GM18867 (cell line): ENCODE data around the gene TSPAN16.

Source experiments
- ATAC-seq: cut with Tn5 transposase; IDR thresholded peaks from one replicate; pipeline ENCODE4 v1.9.1; 2021; ENCODE audit warnings: mild to moderate bottlenecking, moderate library complexity; ENCODE audit not compliant: unreplicated experiment

The TSPAN16 gene, protein sequence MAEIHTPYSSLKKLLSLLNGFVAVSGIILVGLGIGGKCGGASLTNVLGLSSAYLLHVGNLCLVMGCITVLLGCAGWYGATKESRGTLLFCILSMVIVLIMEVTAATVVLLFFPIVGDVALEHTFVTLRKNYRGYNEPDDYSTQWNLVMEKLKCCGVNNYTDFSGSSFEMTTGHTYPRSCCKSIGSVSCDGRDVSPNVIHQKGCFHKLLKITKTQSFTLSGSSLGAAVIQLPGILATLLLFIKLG

DNA sequence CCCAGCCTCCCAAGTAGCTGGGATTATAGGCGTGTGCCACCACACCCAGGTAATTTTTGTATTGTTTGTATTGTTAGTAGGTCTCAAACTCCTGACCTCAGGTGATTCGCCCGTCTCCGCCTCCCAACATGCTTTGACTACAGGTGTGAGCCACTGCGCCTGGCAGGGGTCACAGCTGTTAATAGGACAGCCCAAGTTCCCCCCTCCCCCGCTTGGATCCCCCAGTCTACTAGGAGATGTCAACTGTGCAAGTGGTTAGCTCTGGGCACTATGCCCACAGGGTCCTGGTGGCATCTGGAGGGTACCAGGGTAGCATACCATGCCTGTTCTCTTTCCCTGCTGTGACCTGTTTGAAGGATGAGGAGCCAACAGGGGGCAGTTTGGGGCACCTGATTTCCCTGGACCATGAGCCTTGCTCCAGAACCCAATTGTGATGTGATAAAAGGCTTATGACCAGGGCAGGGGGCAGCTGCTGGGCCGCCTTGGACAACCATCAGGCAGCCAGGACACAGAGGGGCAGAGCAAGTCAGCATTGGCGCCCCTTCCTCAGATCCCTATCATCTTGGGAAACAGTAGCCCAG is at the start of gene TSPAN16:
TSPAN16 (plus strand) TSS at position 496 of the 581 bp plus-strand sequence. CDS start 138 bp downstream, outside the sequence.
- ATAC-seq, result no peak

DNA sequence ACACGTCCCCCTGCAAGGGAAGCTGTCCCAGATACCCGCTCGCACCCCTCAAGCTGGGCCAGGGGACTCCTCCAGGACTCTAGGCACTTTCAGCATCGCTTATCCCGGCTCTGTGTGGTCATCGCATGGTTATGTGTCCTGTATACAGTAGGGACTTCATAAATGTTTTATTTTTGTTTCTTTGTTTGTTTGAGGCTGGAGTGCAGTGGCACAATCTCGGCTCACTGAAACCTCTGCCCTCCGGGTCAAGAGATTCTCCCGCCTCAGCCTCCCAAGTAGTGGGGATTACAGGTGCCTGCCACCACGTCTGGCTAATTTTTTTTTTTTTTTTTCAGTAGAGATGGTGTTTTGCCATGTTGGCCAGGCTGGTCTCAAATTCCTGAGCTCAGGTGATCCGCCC is 49.0 kb upstream of the TSPAN16 start:
- no peak for ATAC-seq

DNA sequence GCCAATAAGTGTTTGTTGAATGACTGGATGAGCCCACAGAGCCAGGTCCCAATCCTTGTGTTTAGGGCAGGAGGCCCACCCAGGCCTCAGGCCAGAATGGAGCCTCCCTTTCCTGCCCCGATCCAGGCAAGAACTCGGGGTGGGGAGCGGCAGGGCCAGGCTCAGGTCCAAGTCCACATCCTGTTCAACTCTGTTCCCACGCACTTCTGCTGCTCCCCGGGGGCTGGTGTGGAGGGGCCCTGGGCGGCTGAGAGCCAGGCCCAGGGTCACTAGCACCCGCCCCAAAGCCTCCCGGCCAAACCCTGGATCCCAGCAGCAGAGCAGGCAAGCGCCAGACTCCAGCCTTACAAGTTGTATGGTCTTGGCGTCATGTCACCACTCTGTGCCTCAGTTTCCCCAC is 48.6 kb upstream of the TSPAN16 start:
- ATAC-seq, result no peak

DNA sequence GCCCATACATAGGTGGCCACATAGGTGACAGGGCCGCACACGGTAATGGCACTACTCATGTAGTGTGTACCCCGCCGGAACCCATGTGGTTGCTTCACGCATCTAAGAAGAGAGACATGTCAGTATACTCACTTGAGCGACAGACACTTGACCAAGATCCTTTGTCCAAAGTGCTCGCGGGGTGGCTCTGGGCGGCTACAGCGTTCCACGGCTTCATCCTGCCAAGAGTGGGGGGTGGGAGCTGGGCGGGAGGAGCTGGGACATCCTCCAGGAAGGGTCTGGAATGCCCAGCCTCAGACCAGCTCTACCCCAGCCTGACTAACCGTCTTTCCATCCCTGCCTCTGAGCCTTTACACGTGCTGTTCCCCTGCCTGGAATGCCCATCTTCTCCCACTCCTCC is 48.0 kb upstream of the TSPAN16 start:
- no peak for ATAC-seq

DNA sequence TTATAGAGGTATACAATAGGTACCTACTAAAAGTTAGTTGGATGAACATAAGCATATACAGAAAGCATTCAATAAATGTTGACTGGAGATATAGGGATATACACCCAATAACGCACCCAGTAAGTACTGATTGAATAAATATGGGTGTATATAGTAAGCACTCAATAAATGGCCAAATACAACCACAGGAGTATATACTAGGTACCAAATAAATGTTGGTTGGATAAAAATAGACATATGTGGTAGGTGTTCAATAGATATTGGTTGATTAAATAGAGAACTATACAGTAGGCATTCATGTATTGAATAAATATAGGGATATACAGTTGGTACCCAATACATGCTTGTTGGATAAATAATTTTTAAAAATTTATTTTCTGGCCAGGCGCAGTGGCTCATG is 47.1 kb upstream of the TSPAN16 start:
- ATAC-seq, result no peak

DNA sequence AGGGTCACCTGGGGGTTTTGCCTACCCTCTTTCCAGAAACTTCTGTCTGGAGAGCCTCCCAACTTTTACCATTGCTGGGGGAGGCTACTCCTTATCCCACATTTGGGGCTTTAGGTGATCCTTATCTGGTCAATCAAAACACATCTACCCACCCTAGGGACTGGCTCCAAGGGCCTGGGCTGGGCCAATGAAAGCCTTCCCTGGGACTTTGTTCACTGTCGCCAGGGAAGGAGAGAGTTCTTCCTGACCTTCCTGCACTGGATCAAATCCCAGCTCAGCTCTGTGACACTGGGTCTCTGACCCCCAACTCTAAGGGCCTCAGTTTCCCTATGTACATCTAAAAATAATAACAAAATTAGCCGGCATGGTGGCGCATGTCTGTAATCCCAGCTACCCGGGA is 44.7 kb upstream of the TSPAN16 start:
- no peak for ATAC-seq

DNA sequence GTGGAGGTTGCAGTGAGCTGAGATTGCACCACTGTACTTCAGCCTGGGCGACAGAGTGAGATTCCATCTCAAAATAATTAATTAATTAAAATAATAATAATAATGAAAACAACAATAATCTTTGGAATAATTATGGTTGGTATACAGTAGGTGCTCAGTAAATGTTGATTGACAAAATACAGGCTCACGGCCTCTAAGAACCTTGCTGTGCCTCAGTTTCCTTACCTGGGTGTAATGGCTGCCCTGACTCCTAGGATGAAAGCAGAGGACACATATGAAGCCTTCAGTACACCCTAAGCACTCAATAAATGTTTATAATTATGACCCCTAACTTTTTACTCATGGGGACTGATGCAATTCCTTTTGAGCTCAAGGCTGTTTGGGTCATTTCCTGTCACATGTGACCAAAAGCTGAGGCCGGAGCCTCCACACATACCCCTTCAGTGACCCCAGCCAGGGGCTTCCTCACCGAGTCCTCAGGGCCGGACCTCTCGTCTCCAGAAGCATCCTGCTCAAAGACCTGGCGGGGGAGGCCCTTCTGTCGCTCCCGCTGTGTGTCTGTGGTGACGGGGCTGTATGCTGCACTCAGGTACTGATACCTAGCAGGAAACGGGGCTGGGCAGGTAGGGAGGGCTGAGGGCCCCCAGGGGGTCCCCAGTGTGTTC is 44.2 kb upstream of the TSPAN16 start:
- ATAC-seq, result no peak

DNA sequence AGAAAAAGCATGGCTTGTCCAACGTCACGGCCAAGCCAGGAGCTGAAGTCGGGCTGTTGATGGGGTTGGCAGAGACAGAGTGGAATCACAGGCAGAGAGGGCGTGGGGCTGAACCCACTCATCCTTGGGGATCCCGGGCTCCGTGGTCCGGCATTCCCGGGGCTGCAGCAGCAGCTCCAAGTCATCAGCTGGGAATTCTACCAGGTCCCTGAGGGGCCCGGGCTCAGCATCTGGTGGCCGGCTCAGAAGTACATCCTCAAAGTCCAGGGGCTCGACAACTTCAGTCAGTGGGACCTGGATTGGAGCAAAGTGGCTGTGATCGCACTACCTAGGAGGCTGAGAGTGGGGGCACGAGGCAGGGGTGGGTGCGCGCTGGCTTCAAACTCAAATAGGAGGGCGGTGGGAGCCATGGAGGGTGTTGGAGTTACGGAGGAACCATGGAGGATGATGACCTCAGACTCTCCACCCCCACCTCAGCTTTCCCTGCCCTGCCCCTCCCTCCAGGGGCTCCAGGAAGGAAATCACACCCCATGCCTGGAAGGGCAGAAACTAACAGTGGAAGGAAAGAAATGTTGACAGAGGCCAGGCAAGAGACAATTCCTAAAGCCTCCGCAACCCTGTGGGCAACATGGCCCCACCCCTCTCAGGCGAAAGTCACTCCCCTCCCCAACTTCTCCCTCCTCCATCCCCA is 43.1 kb upstream of the TSPAN16 start:
- no peak for ATAC-seq

DNA sequence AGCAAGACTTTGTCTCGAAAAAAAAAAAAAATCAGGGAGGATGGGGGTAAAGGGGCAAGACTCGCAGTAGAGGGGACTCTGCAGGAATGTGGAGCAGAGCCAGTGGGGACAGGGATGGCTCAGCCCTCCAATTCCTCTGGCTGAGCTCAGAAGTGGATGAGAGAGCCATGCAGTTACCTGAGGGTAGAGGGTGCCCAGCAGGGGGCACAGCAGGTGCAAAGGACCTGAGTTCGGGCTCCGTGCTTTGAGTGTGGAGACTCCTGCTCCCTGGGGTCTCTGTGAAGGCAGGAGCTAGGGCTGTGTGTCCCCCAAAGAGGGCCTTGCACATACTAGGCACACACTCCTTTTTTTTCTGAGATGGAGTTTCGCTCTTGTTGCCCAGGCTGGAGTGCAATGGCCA is 41.3 kb upstream of the TSPAN16 start:
- no peak for ATAC-seq

DNA sequence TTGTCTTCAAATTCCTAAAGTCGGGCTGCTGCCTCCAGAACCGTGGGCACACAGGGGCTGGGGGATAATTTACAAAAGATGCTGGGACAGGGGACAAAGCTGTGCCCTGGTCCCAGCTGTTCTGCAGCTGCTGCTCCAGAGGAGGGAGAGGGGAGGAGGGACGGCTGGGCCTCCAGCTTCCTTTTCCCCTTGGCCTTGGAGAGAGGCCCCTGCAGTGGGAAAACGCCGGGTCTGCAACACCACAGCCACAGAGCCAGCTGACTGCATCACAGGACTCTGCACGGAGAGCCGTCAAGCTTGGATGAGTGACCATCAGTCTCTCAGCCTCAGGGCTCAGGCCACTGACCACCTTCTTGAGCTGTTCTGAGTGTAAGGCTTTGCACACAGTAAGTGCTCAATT is 39.8 kb upstream of the TSPAN16 start:
- no peak for ATAC-seq

DNA sequence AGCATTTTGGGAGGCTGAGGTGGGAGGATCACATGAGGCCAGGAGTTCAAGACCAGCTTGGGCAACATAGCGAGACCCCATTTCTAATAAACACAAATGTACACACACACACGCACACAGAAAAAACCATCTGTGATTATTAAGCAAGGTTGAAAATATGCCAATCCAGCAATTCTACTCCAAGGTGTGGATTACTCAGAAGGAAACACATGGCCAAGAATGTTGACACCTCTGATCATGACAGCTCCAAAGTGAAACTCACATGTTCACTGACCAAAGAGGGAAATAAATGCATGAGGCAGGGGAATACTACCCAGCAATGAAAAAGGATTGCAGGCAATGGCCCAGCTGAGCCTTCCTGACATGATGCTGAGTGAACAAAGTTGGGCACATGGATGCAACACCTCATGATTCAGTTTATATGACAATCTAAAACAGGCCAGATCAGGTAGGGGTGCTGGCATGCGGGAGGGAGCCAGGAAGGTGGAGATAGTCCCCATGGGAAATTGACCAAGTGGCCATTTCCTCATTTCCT is 38.0 kb upstream of the TSPAN16 start:
- no peak for ATAC-seq

DNA sequence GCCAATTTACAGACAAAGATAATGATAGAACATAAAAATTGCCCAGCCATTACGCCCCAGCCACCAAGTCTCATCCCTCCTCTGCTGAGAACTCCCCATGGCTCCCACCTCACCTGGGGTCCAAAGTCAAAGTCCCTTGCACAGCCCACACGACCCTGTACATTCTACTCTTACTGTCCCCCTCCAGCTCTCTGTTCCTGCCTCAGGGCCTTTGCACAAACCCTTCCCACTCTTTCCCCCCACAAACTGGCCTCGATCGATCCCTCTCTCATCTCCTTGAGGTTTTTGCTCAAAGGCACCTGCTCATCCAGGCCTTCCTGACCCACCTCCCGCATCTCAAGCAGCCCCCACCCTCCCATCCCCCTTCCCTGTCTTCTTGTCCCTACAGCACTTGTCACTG is 35.0 kb upstream of the TSPAN16 start:
- no peak for ATAC-seq

DNA sequence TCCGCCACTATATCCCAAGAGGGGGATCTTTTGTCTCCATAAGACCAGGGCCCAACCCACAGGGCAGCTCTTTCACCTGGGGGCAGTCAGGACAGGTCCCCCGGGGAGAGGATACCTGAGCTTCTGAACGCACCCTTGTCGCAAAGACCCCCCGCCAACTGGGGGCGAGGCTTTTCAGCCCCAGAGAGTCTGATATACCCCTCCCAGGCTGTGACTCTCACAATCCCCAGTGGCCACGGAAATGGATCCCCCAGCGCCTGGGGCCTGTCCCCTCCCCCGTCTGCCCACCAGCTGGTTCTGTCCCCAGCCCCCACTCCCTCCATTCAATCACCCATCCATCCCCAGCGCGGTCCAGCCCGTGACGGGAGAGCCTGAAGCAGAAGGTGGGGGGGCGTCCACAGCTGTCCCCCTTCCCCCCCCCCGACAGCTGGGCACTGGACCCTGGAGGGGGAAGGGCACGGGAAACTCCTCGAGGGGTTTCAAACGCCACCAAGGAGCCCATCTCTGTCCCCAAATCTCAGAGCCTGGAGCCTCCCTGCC is 34.5 kb upstream of the TSPAN16 start:
- no peak for ATAC-seq

DNA sequence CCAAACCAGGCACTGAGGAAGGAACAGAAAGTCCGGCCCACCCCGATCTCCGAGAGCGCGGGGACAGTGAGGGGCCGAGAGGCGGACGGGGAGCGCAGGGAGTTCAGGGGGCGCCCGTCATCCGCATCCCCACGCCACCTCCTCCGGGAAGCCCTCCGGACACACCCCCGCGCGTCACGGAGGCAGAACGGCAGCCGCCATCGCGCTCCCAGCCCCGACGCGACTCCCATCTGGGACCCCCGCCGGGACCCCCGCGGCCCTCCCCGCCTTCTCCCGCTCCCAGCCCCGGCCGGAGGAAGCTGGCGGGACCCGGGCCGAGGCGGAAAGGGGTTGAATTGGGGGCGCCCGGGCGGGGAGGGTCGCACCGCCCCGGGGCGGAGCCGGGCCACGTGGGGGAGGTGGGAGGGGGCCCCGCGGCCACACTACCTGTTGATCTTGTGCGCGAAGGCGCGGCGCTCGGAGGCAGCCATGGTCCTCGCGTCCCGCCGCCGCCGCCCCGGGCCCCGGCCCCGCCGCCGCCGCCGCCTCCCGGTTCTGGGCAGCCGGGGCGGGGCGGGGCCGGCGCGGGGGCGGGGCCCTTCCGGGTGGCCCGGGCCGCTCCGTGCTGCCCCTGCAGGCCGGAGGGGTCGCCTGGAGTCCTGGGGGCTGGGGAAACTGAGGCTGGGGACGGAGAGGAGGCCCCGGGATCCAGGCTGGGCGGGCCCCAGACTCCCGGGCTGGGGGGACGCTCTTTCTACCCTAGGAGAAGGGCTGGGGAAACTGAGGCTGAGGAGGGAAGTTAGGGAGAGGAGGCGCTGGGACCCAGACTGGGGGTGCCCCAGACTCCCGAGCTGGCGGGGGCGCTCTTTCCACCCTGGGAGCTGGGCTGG is 33.8 kb upstream of the TSPAN16 start, which contains the start of gene DOCK6:
DOCK6 (minus strand) TSS at position 554 of the 869 bp plus-strand sequence; CDS start at position 470, 84 bp downstream.
- ATAC-seq, result no peak

DNA sequence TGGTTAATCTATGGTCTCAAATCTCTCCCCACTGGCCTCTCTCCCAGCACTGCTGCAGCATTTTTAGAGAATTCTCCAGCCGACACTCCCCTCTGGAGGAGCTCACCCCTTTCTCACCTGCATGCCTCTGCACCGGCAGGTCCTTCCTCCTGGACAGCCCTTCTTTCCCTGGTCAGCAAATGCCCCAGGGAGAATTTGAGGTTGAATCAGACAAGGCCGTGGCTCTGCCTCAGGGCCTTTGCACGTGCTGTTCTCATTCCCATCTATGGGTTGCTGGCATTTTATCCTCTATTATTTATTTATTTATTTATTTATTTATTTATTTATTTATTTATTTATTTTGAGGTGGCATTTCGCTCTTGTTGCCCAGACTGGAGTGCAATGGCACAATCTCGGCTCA is 32.2 kb upstream of the TSPAN16 start:
- no peak for ATAC-seq

DNA sequence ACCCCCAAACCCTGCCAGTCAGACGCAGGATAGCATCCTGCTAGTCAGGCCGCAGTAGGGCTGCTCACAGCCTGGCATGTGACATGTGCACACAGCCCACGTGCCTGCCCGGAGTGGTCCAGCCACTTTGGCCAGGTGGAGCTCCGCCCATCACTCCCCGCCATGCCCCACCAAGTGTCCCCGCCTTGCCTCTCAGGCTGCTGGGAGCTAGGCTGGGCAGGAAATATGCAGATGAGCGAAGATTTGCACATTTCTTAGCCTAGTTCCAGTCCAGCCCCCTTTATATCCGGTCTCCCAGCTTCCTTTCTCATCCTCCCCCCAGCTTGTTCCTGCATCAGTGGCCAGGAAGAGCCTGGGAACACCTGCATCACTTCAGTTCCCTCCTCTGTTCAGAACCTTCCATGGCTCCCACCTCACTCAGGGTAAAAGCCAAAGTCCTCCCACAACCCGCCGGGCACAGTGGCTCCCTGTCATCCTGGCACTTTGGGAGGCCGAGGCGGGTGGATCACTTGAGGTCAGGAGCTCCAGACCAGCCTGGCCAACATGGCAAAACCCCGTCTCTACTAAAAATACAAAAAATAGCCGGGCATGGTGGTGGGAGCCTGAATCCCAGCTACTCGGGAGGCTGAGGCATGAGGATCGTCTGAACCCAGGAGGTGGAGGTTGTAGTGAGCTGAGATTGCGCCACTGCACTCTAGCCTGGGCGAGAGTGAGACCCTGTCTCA is 31.3 kb upstream of the TSPAN16 start:
- no peak for ATAC-seq

DNA sequence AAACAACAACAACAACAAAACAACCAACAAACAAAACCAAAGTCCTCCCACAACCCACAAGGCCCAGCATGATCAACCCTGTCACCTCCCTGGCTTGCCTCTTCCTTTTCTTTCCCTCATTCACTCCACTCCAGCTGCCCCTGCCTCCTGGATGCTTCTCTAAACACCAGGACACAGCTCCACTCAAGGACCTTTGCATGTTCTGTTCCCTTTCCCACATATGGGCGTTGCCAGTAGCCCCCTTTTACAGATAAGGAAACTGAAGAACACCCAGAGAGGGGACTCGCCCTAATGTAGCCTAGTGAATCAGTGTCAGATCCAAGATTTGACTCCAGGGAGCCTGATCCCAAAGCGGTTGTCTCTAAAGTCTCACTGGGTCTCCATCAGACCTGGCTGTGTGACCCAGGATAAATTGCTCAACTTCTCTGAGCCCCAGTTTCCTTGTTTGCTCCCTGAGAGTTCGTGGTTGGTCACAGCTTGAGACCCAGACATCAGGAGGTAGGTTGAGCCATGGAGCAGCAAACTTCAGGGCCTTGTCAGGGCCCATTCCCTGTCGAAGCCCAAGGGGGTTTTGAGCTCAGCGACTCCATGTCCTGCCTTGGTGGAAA is 30.7 kb upstream of the TSPAN16 start:
- no peak for ATAC-seq

DNA sequence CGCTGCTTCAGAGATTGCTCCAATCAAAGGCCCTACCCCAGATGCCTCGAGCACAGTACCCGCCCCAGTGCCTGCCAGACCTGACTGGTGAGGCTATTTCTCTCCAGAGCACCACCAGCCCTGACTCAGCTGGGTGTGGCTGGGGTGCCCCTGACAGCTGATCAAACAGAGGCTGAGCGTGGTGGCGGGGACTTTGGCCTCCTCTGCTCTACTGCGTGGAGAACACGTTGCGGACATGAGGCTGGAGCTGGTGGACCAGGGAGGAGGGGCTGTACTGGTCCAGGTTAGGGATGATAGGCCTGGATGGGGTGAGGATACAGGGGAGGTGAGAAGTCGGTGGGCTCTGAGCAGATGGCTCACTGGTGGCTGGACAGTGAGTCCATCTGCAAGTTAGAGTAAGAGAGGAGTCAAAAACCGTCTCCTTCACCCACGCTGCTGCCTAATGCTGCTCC is 30.1 kb upstream of the TSPAN16 start:
- ATAC-seq, result no peak
